Fibroblast of skin of back (primary cell): ENCODE data around the gene SLFN12L.

Source experiments
- DNase-seq: peaks from one replicate; pipeline ENCODE4 v3.0.0-alpha.2; 2013

The SLFN12L gene

GRCh38 chr17:35428229-35428628 lies 109.2 kb downstream of the SLFN12L start:
- DNase-seq, result no peak

- peak; percentile 22 for DNase-seq
Measured at GRCh38 chr17:35423761-35424160, 113.7 kb downstream of the SLFN12L start.
